ENCODE results near the gene RPA1. TPM values are rescaled to one million over a fixed set of nuclear protein-coding genes. Genes with fewer than 3 reads are reported as not detected.

The RPA1 gene
- total RNA-seq, 4 donors from 2014 or later = 24.0 to 37.2 (median 26.4) TPM

DNA sequence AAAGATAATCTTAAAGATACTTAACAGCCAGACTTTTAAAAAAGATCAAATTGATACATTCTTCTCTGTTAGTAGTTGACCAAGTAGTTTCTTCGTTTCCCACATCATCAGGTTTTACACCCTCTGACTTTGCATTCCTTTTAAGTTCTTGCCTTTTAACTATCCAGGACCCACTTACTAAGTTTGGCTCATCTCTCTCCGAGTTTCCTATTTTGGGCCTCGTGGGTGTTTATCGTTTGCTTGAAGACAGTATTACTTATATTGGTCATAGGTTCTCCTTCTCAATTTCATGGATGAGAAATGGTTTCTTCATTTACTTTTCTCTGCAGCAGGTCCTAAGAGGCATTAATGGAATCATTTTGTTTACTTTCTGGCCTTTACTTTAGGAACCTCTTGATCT is 43.2 kb downstream of the RPA1 start:
- no peak for TF ChIP-seq POLR2A (IDR thresholded peaks at IDR 0.05)
- TF ChIP-seq, protein P1, sequence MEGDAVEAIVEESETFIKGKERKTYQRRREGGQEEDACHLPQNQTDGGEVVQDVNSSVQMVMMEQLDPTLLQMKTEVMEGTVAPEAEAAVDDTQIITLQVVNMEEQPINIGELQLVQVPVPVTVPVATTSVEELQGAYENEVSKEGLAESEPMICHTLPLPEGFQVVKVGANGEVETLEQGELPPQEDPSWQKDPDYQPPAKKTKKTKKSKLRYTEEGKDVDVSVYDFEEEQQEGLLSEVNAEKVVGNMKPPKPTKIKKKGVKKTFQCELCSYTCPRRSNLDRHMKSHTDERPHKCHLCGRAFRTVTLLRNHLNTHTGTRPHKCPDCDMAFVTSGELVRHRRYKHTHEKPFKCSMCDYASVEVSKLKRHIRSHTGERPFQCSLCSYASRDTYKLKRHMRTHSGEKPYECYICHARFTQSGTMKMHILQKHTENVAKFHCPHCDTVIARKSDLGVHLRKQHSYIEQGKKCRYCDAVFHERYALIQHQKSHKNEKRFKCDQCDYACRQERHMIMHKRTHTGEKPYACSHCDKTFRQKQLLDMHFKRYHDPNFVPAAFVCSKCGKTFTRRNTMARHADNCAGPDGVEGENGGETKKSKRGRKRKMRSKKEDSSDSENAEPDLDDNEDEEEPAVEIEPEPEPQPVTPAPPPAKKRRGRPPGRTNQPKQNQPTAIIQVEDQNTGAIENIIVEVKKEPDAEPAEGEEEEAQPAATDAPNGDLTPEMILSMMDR (IDR thresholded peaks at IDR 0.05) = no peak
- no peaks in the 10 kb centered on the region for H3K27me3 ChIP-seq
- H3K4me1 ChIP-seq = peaks cover 0 to 3% of the 10 kb centered on the region in 2 donors
- no peak overlapping the region for H3K4me3 ChIP-seq (replicated peaks in 1 of 3)
- intact Hi-C loops (cut with DNase I) = no loop called here
- H3K9me3 ChIP-seq = no peaks in the 10 kb centered on the region
- H3K27ac ChIP-seq = no peak overlapping the region
- WGBS, 2 donors = 85 to 87% methylated on average over 4 of the region's 4 CpGs
- DNase-seq = no peak
- peaks cover 12 to 34% of the 10 kb centered on the region in 2 donors for H3K36me3 ChIP-seq

DNA sequence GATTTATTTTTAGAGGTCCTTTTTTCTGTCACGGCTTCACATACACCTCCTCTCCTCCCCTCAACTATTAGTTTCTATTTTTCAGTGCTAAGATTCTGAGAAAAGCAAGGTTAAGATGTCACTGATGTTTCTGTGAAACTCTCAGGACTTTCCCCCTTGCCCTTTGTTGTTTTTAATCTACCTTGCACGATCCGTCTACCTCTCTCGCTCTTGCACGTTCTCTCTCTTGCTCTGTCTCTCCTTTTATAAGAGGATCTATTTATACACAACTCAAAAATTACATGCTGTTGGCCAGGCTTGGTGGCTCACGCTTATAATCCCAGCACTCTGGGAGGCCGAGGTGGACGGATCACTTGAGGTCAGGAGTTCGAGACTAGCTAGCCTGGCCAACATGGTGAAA is 43.6 kb downstream of the RPA1 start:
- Histone ChIP-seq H3K27me3 (no peaks in the 10 kb centered on the region), H3K36me3 (peaks cover 12 to 34% of the 10 kb centered on the region in 2 donors), H3K4me3 (replicated peaks in 1 of 3) (no peak overlapping the region), H3K9me3 (no peaks in the 10 kb centered on the region), H3K4me1 (peaks cover 0 to 5% of the 10 kb centered on the region in 2 donors), H3K27ac (no peak overlapping the region)
- DNase-seq = no peak
- no peak for TF ChIP-seq POLR2A (IDR thresholded peaks at IDR 0.05)
- TF ChIP-seq, protein P1 (IDR thresholded peaks at IDR 0.05) = no peak
- intact Hi-C loops (cut with DNase I) = no loop called here
- WGBS, 2 donors = 96% methylated on average over 9 of the region's 9 CpGs

DNA sequence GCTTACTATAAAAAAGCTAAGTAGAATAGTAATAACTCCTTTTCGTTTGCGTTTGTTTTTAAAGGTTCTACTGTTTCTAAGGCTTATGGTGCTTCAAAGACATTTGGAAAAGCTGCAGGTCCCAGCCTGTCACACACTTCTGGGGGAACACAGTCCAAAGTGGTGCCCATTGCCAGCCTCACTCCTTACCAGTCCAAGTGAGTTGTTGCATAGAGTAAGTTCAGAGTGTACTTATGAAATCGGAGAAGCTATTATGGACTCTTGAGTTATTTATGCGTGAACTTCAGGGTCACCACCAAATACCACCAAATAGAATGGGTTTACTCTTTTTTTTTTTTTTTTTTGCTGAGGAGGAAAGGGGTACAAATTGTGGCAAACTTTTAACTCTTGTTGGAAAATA is 45.8 kb downstream of the RPA1 start:
- H3K27me3 ChIP-seq = no peaks in the 10 kb centered on the region
- H3K9me3 ChIP-seq = no peaks in the 10 kb centered on the region
- intact Hi-C loops (cut with DNase I) = no loop called here
- no peak for DNase-seq
- no peak overlapping the region for H3K4me3 ChIP-seq (replicated peaks in 1 of 3)
- peaks cover 0 to 10% of the 10 kb centered on the region in 2 donors for H3K4me1 ChIP-seq
- 83 to 85% methylated on average over 4 of the region's 4 CpGs for WGBS, 2 donors
- TF ChIP-seq, protein P1 (IDR thresholded peaks at IDR 0.05) = no peak
- no peak for TF ChIP-seq POLR2A (IDR thresholded peaks at IDR 0.05)
- H3K36me3 ChIP-seq = peaks cover 27 to 53% of the 10 kb centered on the region in 2 donors
- H3K27ac ChIP-seq = no peak overlapping the region

DNA sequence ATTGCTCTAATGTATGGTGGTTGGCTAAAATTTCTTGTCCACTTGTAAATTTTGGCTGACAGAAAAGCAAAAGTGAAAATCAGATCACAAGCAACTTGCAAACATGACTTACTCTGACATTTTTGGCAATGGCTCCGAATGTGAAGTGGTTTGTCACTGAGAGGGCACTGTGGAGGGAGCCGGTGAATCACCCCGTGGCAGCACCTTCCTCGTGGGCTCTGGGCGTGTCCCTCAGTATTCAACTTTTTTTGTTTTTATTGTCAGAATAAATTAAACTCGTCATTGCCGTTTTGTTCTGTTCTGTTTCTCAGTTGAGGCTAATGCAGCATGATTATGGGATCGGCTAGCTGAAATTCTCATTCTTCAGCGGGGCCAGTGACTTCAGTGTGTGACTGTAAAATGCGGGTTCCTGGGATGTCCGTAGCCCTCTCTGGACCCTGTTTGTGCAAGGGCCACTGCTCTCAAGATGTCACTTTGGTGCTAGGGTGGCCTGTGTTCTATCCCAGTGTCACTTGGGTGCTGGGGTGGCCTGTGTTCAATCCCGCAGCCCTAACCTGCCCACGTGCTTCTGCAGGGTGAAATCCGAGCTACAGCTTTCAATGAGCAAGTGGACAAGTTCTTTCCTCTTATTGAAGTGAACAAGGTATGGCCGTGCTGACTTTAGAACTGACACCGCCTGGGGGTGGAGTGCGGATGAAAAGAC is 48.8 kb downstream of the RPA1 start:
- TF ChIP-seq, protein P1 (IDR thresholded peaks at IDR 0.05) = no peak
- TF ChIP-seq POLR2A (IDR thresholded peaks at IDR 0.05) = no peak
- H3K27me3 ChIP-seq = no peaks in the 10 kb centered on the region
- intact Hi-C loops (cut with DNase I) = no loop called here

DNA sequence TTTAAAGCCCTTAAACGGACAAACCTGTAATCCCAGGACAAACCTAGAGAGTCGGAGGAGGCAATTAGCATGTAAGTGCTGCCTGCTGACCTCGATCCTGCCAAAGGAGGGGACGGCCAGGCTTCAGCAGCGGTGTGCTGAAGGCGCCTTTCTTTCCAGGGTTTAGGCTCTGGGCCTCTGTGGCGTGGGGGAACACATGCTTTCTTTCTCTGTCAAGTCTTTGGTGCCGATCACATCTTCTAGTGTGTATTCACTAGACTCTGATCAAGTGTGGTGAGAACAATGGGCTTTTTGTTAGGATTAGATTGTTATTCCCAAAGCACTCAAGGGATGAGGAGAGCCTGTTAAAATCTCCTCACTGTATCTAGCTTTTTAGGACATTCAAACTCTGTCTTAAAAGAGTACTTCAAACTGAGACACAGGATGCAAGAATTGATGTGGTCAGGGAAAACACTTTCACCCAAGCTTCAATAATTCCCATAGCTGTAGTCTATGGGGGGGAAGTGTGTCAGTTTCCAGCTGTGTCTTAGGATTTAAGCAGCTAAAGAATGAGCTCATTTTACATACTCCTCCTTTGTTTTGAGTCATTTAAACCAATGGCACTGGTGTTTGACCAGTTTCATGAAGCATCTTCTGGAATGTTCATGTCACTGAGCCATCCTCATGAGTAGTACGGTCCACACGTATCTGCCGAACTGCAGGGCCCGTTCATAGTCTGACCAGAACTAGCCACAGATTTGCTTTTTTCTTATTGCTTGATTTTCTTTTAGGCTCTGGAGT is 51.2 kb downstream of the RPA1 start:
- no peak overlapping the region for H3K27ac ChIP-seq
- no peak overlapping the region for H3K4me3 ChIP-seq (replicated peaks in 1 of 3)
- TF ChIP-seq, protein P1 (IDR thresholded peaks at IDR 0.05) = no peak
- TF ChIP-seq POLR2A (IDR thresholded peaks at IDR 0.05) = no peak
- H3K4me1 ChIP-seq = peaks cover 0 to 10% of the 10 kb centered on the region in 2 donors
- WGBS, 2 donors = 79 to 90% methylated on average over 12 of the region's 12 CpGs
- no peak for DNase-seq
- H3K27me3 ChIP-seq = no peaks in the 10 kb centered on the region
- no peaks in the 10 kb centered on the region for H3K9me3 ChIP-seq
- H3K36me3 ChIP-seq = peaks cover 45 to 58% of the 10 kb centered on the region in 2 donors
- intact Hi-C loops (cut with DNase I) = no loop called here

More for the DNA sequence above, 48.8 kb downstream of the RPA1 start:
- WGBS, 2 donors = 64 to 65% methylated on average over 17 of the region's 17 CpGs
- peaks cover 32 to 53% of the 10 kb centered on the region in 2 donors for H3K36me3 ChIP-seq
- peaks cover 0 to 10% of the 10 kb centered on the region in 2 donors for H3K4me1 ChIP-seq
- peak; percentile 80 to 86 for DNase-seq
- no peaks in the 10 kb centered on the region for H3K9me3 ChIP-seq
- H3K4me3 ChIP-seq (replicated peaks in 1 of 3) = no peak overlapping the region
- peak overlapping the region; percentile 27 to 39 (median 37) for H3K27ac ChIP-seq
